Peyer's patch (tissue), 4 donors: Measurements from ENCODE around the gene SELENOI. TPM values are rescaled to one million over a fixed set of nuclear protein-coding genes. Genes with fewer than 3 reads are reported as not detected.

Experiments used
- DNase-seq, 3 donors: peaks; one replicate each; pipeline ENCODE4 v3.0.0-alpha.2; 2017 to 2019
- H3K27ac ChIP-seq, 4 donors: fragments of 200-600 bp; sonication (generic); one replicate each; pipeline ENCODE4 v1.5.1; 2016 to 2019
- H3K27me3 ChIP-seq, 2 donors: fragments of 200-600 bp; sonication (generic); one replicate each; pipeline ENCODE4 v1.5.1; 2019
- H3K36me3 ChIP-seq, 3 donors: fragments of 200-600 bp; sonication (generic); one replicate each; pipeline ENCODE4 v1.5.1; 2016 to 2019
- H3K4me1 ChIP-seq, 4 donors: fragments of 200-600 bp; sonication (generic); one replicate each; pipeline ENCODE4 v1.5.1; 2016 to 2019
- H3K4me3 ChIP-seq, 4 donors: fragments of 200-600 bp; sonication (generic); 1 replicate in 3 of 4; 2 replicates in 1 of 4; pipeline ENCODE4 v1.5.1; 2016 to 2019; ENCODE audit warnings: mild to moderate bottlenecking in 1 of 4
- H3K9me3 ChIP-seq, 4 donors: fragments of 200-600 bp; sonication (generic); one replicate each; pipeline ENCODE4 v1.5.1; 2016 to 2019; ENCODE audit warnings: mild to moderate bottlenecking in 1 of 4
- CTCF ChIP-seq, 6 experiments: fragments of 450-650 bp in 4 of 6; fragments of 200-600 bp in 2 of 6; sonication (generic) in 1 of 6; IDR thresholded peaks; one replicate each; pipeline ENCODE4 v1.5.1; 2017 to 2019; ENCODE audit warnings: antibody characterized with exemption in 6 of 6, mild to moderate bottlenecking in 3 of 6, moderate library complexity in 1 of 6
- POLR2A ChIP-seq, 2 donors: fragments of 450-650 bp; IDR thresholded peaks; one replicate each; pipeline ENCODE4 v1.5.1; 2017; ENCODE audit warnings: antibody characterized with exemption in 2 of 2, mild to moderate bottlenecking in 2 of 2, moderate library complexity in 2 of 2
- total RNA-seq, 4 donors: library from RNA; depleted of rRNA; stranded (reverse); fragments of >200 nt; gene quantifications; one replicate each; pipeline ENCODE4 v1.1.0, GENCODE V29; 2016

Gene SELENOI
- total RNA-seq, 4 donors from 2014 or later: 28.1 to 82.1 (median 51.2) TPM

GRCh38 chr2:26382564-26382963, 36.6 kb downstream of the SELENOI start:
- Histone ChIP-seq H3K27me3 (no peaks in the 10 kb centered on the region), H3K9me3 (no peaks in the 10 kb centered on the region), H3K36me3 (peaks cover 0 to 42% (median 0%) of the 10 kb centered on the region in 3 donors), H3K4me1 (no peaks in the 10 kb centered on the region), H3K27ac (no peak overlapping the region), H3K4me3 (no peak overlapping the region)
- TF ChIP-seq CTCF (IDR thresholded peaks at IDR 0.05) (no peak), POLR2A (IDR thresholded peaks at IDR 0.05) (no peak)
- no peak for DNase-seq

GRCh38 chr2:26384183-26384582, 38.2 kb downstream of the SELENOI start:
- Histone ChIP-seq H3K27ac (no peak overlapping the region), H3K27me3 (no peaks in the 10 kb centered on the region), H3K4me3 (no peak overlapping the region), H3K36me3 (peaks cover 0 to 45% (median 0%) of the 10 kb centered on the region in 3 donors), H3K4me1 (no peaks in the 10 kb centered on the region), H3K9me3 (no peaks in the 10 kb centered on the region)
- TF ChIP-seq POLR2A (IDR thresholded peaks at IDR 0.05): no peak
- TF ChIP-seq CTCF (IDR thresholded peaks at IDR 0.05): no peak
- no peak for DNase-seq

GRCh38 chr2:26384597-26384996, 38.7 kb downstream of the SELENOI start:
- Histone ChIP-seq H3K9me3 (no peaks in the 10 kb centered on the region), H3K27me3 (no peaks in the 10 kb centered on the region), H3K27ac (no peak overlapping the region), H3K4me3 (no peak overlapping the region), H3K36me3 (peaks cover 0 to 48% (median 0%) of the 10 kb centered on the region in 3 donors), H3K4me1 (no peaks in the 10 kb centered on the region)
- DNase-seq: no peak
- TF ChIP-seq CTCF (IDR thresholded peaks at IDR 0.05) (no peak), POLR2A (IDR thresholded peaks at IDR 0.05) (no peak)

- H3K9me3 ChIP-seq: no peaks in the 10 kb centered on the region
- no peak for TF ChIP-seq POLR2A (IDR thresholded peaks at IDR 0.05)
- no peak for TF ChIP-seq CTCF (IDR thresholded peaks at IDR 0.05)
- H3K27me3 ChIP-seq: no peaks in the 10 kb centered on the region
- H3K36me3 ChIP-seq: peaks cover 0 to 55% (median 0%) of the 10 kb centered on the region in 3 donors
- no peak overlapping the region for H3K27ac ChIP-seq
- H3K4me1 ChIP-seq: no peaks in the 10 kb centered on the region
- H3K4me3 ChIP-seq: no peak overlapping the region
- no peak for DNase-seq
These were observed 41.2 kb downstream of the SELENOI start for GRCh38 chr2:26387189-26387588.

- H3K27ac ChIP-seq: no peak overlapping the region
- TF ChIP-seq POLR2A (IDR thresholded peaks at IDR 0.05): no peak
- no peak for TF ChIP-seq CTCF (IDR thresholded peaks at IDR 0.05)
- H3K4me3 ChIP-seq: no peak overlapping the region
- peaks cover 0 to 15% (median 0%) of the 10 kb centered on the region in 3 donors for H3K36me3 ChIP-seq
- no peaks in the 10 kb centered on the region for H3K4me1 ChIP-seq
- no peaks in the 10 kb centered on the region for H3K9me3 ChIP-seq
- H3K27me3 ChIP-seq: no peaks in the 10 kb centered on the region
- no peak for DNase-seq
These were observed 48.8 kb downstream of the SELENOI start for GRCh38 chr2:26394694-26395093.

- no peaks in the 10 kb centered on the region for H3K9me3 ChIP-seq
- H3K27me3 ChIP-seq: no peaks in the 10 kb centered on the region
- H3K27ac ChIP-seq: no peak overlapping the region
- TF ChIP-seq POLR2A (IDR thresholded peaks at IDR 0.05) (no peak), CTCF (IDR thresholded peaks at IDR 0.05) (no peak)
- DNase-seq: no peak
- no peaks in the 10 kb centered on the region for H3K4me1 ChIP-seq
- H3K36me3 ChIP-seq: peaks cover 0 to 12% (median 0%) of the 10 kb centered on the region in 3 donors
- no peak overlapping the region for H3K4me3 ChIP-seq
These were observed 49.5 kb downstream of the SELENOI start for GRCh38 chr2:26395394-26395793.
